Measurements from ENCODE around the gene SDK1.

Gene SDK1

GRCh38 chr7:3594901-3595300 lies 293.8 kb downstream of the SDK1 start:
- DNase-seq, result no peak

DNA sequence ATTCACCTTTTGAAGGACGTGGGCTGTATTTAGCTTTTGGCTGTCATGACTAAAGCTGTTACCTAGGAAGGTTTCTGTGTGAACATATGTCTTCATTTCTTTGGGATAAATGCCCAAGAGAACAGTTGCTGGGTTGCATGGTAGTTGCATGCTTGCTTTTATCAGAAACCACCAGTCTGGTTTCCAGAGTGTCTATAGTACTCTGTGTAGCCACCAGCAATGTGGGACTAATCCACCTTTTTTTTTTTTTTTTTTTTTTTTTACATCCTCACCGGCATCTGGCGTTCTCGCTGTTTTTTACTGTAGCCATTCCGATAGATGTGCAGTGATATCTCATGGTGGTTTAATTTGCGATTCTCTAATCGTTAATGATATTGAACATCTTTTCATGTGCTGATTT lies 297.8 kb downstream of the SDK1 start:
- no peak for DNase-seq

GRCh38 chr7:3605222-3605621 lies 304.2 kb downstream of the SDK1 start:
- DNase-seq, result no peak

DNA sequence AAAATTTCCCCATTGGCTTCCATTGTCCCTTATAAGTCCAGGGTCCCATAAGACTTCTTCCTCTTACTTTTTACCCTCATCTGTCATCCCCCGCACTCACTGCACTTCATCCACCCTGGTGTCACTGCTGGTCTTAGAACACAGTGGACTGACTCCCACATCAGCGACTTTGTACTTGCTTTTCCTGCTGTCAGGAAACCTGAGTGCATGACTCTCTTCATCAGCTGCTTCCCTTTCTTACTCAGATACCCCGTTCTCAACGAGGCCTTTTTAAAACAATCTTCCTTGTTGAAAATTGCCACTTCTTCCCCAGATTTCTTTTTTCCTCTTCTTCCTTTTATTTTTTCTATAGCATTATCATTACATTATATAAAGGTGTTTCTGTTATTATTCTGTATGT lies 305.4 kb downstream of the SDK1 start:
- DNase-seq, result no peak

- no peak for DNase-seq
These were observed 306.8 kb downstream of the SDK1 start for GRCh38 chr7:3607847-3608246.

- no peak for DNase-seq
These were observed 315.3 kb downstream of the SDK1 start for GRCh38 chr7:3616306-3616705.

DNA sequence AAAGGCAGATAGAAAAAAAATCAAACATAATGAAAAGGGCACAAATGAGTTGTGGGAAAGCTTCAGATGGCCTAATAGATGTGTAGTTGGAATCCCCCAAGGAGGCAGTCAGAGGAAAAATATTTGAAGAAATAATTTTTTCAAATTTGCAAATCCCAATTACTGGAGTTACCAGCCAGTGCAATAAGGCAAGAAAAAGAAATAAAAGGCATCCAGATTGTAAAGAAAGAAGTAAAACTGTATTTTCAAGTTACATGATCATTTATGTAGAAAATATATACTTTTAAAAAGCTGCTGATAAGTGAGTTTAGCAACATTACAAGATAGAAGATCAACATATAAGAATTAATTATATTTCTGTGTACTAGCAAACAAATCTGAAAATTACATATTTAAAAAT lies 329.0 kb downstream of the SDK1 start:
- no peak for DNase-seq

- no peak for DNase-seq
These were observed 333.3 kb downstream of the SDK1 start for GRCh38 chr7:3634396-3634795.

DNA sequence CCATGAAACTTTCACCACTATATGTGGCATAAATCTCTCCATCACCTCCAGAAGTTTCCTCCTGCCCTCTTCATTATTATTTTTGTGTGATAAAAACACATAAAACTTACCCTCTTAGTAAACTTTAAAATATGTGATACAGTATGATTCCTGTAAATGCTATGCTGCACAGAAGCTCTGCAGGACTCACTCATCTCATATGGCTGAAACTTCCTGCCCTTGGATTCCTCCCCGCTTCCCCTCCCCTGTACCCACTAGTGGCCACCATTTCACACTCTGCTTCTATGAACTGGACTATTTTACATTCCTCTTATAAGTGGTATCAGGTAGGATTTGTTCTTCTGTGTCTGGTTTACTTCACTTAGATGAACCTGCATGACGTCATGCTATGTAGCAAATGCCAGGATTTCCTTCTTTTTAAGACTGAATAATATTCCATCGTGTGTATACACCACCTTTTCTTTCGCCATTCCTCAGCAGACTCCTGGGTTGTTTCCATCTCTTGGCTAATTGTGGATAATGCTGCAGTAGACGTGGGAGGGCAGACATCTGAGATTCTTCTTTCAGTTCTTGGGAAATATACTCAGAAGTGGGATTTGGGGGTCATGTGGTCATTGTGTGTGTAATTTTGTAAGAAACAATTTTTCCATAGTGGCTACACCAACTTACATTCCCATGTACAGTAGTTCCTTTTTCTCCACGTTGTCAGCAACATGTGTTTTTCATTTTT lies 335.2 kb downstream of the SDK1 start:
- no peak for DNase-seq

DNA sequence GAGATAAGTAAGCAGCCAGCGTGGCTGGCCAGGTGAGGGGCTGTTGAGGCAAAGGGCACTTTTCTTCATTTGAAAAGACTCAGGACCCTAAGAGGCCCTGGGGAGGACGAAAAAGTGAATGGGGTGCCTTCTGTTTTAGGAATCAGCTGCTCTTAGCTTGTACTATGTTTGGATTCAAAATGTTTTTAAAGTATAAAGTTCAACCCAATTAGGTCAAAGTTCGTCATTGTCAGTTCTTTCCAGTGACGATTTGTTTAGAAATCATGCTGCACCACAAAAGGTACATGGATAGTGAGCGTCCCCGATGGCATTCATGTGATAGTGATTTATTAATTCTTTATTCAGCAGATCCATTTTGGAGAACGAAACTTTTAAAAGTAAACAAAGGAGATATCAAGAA lies 338.2 kb downstream of the SDK1 start:
- no peak for DNase-seq

DNA sequence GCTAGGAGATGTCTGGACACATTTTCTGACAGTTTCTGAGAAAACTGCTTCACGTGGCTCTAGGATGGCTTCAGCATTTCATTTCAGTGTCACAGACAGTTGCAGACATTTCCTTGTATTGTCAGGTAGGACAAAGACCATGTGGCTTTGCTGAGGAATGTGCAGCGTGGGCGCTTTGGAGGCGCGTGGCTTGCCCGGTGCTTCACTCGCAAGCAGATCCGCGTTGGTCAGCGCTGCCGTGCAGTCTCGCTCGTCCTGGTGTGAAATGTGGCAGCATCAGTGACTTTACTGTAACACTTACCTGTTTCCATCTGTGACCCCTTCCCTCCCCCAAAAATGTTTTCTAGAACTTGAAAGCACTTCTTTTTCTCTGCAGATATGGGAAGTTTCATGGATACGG lies 340.5 kb downstream of the SDK1 start:
- no peak for DNase-seq

DNA sequence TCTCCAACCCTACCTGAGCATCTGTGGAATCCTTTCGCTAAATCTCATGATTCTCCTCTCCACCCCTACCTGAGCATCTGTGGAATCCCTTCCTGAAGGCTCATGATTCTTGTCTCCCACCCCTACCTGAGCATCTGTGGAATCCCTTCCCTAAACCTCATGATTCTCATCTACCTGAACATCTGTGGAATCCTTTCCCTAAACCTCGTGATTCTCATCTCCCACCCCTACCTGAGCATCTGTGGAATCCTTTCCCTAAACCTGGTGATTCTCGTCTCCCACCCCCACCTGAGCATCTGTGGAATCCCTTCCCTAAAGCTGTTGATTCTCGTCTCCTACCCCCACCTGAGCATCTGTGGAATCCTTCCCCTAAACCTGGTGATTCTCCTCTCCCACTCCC lies 342.0 kb downstream of the SDK1 start:
- DNase-seq, result no peak

GRCh38 chr7:3648276-3648675 lies 347.2 kb downstream of the SDK1 start:
- DNase-seq, result no peak

GRCh38 chr7:3649250-3649649 lies 348.2 kb downstream of the SDK1 start:
- no peak for DNase-seq

- no peak for DNase-seq
These were observed 348.8 kb downstream of the SDK1 start for GRCh38 chr7:3649678-3650440.

GRCh38 chr7:3650844-3651243 lies 349.8 kb downstream of the SDK1 start:
- DNase-seq, result no peak

DNA sequence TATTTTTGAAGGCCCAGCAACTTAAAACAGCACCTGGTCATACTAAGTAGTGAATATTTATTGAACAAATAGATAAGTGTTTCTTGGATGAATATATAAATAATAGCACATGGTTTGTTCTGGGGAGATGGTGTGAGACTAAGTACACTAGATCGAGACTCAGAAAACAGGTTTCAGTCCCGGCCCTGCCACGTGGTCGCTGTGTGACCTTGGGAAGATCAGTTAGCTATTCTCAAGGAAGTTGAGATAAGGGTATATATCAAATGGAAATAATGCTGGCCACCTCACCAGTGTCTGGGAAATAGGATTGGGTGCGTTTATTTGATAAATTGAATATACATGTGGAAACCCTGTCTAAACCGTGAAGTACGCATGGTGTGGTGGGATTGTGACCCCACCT lies 354.6 kb downstream of the SDK1 start:
- no peak for DNase-seq

- no peak for DNase-seq
These were observed 356.2 kb downstream of the SDK1 start for GRCh38 chr7:3657206-3657605.

DNA sequence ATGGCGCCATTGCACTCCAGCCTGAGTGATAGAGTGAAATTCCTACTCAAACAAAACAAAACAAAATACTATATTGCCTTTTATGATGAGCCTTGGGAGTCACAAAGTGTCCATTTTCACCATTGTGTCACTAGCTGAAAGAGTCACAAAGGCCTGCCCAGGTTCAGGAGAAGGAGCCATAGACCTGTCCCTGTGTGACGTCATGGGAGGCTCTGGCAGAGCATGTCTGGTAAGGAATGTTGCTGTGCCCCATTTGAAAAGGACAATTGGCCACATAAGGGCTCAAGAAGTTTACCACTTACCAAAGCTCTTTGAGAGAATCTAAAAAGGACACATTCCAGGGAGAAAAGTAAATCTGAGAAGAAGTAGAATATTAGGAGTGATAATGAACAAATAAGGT lies 367.7 kb downstream of the SDK1 start:
- DNase-seq, result no peak

DNA sequence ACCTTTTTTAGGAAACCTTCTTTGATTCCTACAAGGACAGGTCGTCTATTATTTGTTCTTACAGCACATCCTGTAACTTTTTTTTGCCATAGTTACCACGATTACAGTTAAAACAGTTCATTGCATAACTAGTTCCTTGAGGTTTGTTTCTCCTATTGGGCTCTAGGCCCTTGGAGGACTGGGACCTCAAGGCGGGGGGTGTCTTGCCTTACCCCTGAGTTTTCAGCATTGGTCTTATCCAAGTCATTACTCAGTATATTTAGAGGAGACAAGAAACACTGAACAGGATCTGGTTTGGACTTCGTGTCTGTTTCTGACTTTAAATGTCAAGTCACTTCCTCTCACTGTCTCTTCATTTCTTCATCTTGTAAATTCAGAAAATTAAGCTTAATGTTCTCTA lies 369.8 kb downstream of the SDK1 start:
- peak; percentile 10 for DNase-seq

DNA sequence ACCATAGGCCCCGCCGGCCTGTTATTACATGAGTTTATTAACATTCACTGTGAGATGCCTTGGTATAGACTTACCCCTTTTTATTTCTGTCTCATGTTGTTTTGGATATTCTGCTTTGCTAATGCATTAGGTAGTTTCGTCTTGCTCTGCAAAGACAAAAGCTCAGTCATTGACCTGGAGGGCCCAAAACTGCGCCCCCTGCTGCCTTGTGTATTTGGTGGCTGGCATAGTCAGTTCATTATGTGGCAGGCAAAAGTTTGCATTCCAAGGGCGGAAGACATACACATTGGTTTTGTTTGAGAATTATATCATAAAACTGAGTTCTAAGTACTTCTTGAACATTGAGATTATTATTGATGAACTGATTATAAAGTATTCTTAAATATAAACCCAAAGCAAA lies 372.5 kb downstream of the SDK1 start:
- DNase-seq, result peak; percentile 71

DNA sequence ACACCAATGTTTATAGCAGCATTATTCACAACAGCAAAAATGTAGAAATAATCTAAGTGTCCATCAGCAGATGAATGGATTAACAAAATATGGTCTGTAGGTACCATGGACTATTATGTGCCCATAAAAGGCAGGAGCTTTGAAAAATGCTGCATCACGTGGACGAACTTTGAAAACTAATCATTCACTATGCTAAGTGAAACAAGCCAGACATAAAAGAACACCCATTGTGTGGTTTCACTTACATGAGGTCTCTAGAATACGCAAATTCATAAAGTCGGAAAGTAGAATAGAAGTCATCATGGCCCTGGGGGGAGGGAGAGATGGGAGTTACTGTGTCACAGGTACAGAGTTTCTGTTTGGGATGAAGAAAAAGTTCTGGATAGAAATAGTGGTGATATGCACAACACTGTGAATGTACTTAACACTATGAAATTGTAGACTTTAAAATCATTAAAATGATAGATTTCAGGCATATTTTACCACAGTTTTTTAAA lies 377.3 kb downstream of the SDK1 start:
- no peak for DNase-seq

- no peak for DNase-seq
These were observed 381.1 kb downstream of the SDK1 start for GRCh38 chr7:3682028-3682710.

All from CD4-positive, alpha-beta T cell treated with Interleukin-6 for 4 hours (primary cell).